ENCODE data around the gene GGT7.

DNA sequence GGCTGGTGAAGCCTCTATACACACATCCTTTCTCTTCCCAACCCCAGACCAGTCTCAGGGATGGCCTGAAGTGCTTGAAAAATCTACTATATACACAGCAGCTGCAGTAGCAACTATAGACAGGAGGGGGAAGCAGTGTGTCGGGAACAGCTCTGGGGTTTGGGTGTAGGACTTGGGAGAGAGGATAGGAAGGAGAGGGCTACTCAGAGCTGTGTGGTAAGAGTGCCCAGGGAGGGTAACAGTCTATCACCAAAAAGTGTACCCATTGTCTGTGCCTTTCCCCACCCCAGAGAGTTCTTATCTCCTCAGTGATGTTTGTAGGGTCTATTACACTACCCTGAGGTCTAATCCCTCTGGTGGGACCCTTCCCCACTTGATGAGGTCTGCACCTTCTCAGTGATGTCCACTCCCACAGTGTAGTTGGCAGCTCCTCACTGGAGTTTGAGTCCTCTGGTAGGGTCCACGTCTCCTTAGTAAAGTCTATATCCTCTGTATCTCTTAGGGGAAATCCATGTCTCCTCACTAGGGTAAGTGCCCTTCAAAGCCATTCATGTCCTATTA lies 1.5 kb upstream of the GGT7 start:
- TF ChIP-seq, protein P1, sequence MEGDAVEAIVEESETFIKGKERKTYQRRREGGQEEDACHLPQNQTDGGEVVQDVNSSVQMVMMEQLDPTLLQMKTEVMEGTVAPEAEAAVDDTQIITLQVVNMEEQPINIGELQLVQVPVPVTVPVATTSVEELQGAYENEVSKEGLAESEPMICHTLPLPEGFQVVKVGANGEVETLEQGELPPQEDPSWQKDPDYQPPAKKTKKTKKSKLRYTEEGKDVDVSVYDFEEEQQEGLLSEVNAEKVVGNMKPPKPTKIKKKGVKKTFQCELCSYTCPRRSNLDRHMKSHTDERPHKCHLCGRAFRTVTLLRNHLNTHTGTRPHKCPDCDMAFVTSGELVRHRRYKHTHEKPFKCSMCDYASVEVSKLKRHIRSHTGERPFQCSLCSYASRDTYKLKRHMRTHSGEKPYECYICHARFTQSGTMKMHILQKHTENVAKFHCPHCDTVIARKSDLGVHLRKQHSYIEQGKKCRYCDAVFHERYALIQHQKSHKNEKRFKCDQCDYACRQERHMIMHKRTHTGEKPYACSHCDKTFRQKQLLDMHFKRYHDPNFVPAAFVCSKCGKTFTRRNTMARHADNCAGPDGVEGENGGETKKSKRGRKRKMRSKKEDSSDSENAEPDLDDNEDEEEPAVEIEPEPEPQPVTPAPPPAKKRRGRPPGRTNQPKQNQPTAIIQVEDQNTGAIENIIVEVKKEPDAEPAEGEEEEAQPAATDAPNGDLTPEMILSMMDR (IDR thresholded peaks at IDR 0.05) = peak; percentile 44 to 87 (median 84)
- no peak for TF ChIP-seq POLR2A (IDR thresholded peaks at IDR 0.05)
